Bronchial epithelial cell (primary cell): Measurements from ENCODE around the gene C2CD4C. TPM values are rescaled to one million over a fixed set of nuclear protein-coding genes. Genes with fewer than 3 reads are reported as not detected.

Experiments
- DNase-seq: peaks from one replicate; pipeline ENCODE4 v3.0.0-alpha.2; 2010; ENCODE audit warnings: low read depth
- FAIRE-seq: peaks from 2 replicates; lab custom pipeline; 2011; peaks lifted over from hg19 to GRCh38; lab: Jason Lieb, UNC
- H3K27me3 ChIP-seq: 2 replicates; pipeline ENCODE4 v1.5.1; 2011; ENCODE audit warnings: low read length; ENCODE audit not compliant: control insufficient read depth, insufficient read depth
- H3K36me3 ChIP-seq: 2 replicates; pipeline ENCODE4 v1.5.1; 2011; ENCODE audit warnings: low read length; ENCODE audit not compliant: control insufficient read depth, insufficient read depth
- H3K4me3 ChIP-seq: 2 replicates; pipeline ENCODE4 v1.5.1; 2011; ENCODE audit warnings: mild to moderate bottlenecking, low read depth, low read length, control low read depth
- total RNA-seq: library from RNA; depleted of rRNA; stranded (reverse); fragments of >200 nt; gene quantifications from 2 replicates; pipeline ENCODE4 v1.2.1, GENCODE V29; 2014
- TF ChIP-seq, protein P1 (sequence below): IDR thresholded peaks from 2 replicates; pipeline ENCODE4 v1.5.1; 2011; ENCODE audit warnings: mild to moderate bottlenecking, moderate library complexity, low read length, control low read depth, inconsistent platforms; ENCODE audit not compliant: insufficient read depth, severe bottlenecking

The C2CD4C gene, protein sequence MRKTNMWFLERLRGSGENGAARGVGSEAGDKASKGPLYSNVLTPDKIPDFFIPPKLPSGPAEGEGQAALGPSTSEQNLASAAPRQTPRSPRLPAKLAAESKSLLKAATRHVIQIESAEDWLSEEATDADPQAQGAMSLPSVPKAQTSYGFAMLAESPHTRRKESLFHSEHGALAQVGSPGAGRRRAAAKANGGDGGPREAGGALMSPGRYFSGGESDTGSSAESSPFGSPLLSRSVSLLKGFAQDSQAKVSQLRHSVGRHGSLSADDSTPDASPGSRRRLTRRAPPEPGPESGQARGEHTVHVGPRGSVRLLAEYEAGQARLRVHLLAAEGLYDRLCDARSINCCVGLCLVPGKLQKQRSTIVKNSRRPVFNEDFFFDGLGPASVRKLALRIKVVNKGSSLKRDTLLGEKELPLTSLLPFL
- 0.26 TPM in 2 replicates for total RNA-seq

DNA sequence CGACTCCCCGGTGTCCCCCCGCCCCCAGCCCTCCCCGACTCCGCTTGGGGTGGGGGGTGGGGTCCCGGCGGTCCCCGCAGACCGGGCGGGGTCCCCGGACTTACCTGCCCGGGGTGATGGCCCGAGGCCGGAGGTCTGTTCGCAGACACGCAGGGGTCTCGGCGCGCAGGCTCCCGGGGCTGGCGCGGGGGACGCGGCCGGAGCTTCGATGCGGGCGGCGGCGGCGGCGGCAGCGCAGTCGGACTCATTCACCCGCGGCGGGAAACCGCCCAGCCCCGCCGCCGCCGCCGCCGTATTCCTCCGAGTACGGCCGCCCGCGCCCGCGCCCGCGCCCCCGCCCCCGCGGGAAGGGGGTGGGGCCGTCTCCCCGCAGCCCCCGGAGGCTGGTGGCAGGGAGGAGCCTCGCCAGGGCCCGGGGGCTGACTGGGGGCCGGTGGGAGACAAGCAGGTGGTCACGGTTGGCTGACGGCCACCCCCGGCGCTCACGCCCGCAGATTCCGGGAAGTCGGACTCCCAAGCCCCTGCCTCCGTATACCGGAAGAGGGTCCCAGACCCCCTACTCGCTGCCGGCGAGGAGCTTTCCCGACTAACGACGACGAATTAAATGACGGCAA is at the start of gene C2CD4C:
Gene C2CD4C, minus strand, starts transcription at position 246 of the 614 bp plus-strand sequence. CDS start 786 bp downstream, outside the sequence.
- H3K27me3 ChIP-seq: peaks cover 7% of the 10 kb centered on the region
- H3K36me3 ChIP-seq: no peaks in the 10 kb centered on the region
- TF ChIP-seq, protein P1, sequence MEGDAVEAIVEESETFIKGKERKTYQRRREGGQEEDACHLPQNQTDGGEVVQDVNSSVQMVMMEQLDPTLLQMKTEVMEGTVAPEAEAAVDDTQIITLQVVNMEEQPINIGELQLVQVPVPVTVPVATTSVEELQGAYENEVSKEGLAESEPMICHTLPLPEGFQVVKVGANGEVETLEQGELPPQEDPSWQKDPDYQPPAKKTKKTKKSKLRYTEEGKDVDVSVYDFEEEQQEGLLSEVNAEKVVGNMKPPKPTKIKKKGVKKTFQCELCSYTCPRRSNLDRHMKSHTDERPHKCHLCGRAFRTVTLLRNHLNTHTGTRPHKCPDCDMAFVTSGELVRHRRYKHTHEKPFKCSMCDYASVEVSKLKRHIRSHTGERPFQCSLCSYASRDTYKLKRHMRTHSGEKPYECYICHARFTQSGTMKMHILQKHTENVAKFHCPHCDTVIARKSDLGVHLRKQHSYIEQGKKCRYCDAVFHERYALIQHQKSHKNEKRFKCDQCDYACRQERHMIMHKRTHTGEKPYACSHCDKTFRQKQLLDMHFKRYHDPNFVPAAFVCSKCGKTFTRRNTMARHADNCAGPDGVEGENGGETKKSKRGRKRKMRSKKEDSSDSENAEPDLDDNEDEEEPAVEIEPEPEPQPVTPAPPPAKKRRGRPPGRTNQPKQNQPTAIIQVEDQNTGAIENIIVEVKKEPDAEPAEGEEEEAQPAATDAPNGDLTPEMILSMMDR: no peak
- H3K4me3 ChIP-seq: peak within 1 kb of the TSS; percentile 27
- DNase-seq (no peak), FAIRE-seq (no peak)

DNA sequence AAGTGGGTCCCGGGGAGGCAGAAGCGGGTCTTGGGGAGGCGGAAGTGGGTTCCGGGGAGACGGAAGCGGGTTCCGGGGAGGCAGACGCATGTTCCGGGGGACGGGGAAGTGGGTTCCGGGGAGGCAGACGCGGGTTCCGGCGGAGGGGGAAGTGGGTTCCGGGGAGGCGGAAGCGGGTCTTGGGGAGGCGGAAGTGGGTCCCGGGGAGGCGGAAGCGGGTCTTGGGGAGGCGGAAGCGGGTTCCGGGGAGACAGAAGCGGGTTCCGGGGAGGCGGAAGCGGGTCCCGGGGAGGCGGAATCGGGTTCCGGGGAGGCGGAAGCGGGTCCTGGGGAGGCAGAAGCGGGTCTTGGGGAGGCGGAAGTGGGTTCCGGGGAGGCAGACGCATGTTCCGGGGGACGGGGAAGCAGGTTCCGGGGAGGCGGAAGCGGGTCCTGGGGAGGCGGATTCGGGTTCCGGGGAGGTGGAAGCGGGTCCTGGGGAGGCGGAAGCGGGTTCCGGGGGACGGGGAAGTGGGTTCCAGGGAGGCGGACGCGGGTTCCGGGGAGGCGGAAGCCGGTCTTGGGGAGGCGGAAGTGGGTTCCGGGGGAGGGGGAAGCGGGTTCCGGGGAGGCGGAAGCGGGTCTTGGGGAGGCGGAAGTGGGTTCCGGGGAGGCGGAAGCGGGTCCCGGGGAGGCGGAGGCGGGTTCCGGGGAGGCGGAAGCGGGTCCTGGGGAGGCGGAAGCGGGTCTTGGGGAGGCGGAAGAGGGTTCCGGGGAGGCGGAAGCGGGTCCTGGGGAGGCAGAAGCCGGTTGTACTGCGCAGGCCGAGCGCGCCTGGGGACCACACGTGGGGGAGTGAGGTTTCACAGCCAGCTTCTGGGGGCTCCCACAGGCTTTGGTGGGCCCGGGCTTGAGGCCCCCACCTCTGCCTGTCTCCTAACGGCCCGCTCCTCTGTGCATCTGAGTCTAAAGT is 49.4 kb upstream of the C2CD4C start:
- H3K36me3 ChIP-seq: no peaks in the 10 kb centered on the region
- TF ChIP-seq, protein P1: no peak
- FAIRE-seq: no peak

DNA sequence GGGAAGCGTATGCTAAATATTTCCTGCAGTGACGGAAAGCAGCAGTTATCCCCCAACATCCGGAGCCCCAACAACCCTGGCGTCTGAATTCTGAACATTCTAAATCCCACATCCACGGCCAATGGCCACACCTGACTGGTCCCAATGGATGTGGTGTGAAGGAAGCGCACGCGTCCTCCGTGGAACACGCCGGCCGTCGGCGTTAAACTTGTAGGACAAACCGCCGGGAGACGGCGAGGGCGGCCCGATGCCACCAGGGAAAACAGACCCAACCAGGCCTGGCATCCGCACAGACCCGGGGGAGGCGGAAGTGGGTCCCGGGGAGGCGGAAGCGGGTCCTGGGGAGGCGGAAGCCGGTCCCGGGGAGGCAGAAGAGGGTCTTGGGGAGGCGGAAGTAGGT is 48.7 kb upstream of the C2CD4C start:
- H3K4me3 ChIP-seq: no peak overlapping the region
- FAIRE-seq (no peak), DNase-seq (no peak)
- H3K36me3 ChIP-seq: no peaks in the 10 kb centered on the region
- H3K27me3 ChIP-seq: peaks cover 9% of the 10 kb centered on the region
- TF ChIP-seq, protein P1: no peak

More for the DNA sequence above, 49.4 kb upstream of the C2CD4C start:
- Histone ChIP-seq H3K4me3 (no peak overlapping the region), H3K27me3 (peaks cover 9% of the 10 kb centered on the region)
- DNase-seq: no peak

DNA sequence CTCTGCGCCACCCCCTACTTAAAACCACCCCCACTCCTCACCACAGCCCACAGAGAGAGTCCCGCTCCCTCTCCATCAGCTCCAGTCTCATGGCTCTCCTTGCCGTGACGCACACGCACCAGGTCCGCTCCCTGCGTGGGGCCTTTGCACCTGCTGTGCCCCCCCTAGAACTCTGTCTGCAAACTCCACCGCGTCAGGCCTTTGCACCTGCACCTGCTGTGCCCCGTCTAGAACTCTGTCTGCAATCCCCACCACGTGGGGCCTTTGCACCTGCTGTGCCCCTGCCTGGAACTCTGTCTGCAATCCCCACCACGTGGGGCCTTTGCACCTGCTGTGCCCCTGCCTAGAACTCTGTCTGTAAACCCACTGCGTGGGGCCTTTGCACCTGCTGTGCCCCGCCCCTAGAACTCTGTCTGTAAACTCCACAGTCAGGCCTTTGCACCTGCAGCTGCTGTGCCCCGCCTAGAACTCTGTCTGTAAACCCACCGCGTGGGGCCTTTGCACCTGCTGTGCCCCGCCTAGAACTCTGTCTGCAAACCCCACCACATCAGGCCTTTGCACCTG is 47.7 kb upstream of the C2CD4C start:
- H3K27me3 ChIP-seq: peaks cover 4% of the 10 kb centered on the region
- FAIRE-seq: no peak
- no peaks in the 10 kb centered on the region for H3K36me3 ChIP-seq
- H3K4me3 ChIP-seq: no peak overlapping the region
- TF ChIP-seq, protein P1: no peak
- no peak for DNase-seq

DNA sequence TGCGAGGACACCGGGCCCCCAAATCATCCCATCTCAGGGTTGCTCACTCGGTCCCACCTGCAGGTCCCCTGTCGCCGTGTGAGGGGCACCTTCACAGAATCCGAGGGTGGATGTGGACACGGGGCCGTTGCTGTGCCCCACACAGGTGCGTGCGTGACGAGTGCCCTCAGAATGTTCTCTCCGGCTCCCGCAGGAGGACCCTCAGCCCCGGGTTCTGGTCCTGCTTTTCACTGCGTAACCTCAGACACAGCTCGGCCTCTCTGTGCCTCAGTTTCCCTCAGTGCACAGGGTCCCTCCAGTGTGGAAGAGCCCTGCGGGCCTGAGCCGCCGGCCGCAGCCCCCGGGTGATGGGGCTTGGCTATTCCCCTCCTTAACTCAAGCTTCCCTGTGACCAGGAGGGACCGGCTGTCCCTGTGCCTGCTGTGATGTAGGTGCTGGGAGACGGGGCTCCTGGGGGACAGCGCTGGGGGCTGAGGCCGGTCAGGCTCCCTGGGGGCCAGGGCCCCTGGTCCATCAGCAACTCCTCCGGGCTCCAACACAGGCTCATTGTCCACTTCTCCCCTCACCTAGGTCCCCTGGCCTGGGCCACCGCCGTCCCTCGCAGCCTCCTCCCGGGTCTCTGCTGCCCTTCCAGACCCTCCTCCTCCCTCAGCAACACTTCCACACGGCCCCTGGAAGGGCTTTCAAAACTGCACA is 47.1 kb upstream of the C2CD4C start:
- H3K36me3 ChIP-seq: no peaks in the 10 kb centered on the region
- DNase-seq: no peak
- H3K27me3 ChIP-seq: peaks cover 4% of the 10 kb centered on the region
- FAIRE-seq: no peak
- no peak overlapping the region for H3K4me3 ChIP-seq
- TF ChIP-seq, protein P1: no peak
